Suprapubic skin (tissue), 4 donors: ENCODE results near the gene BOLA3.

Experiments used
- CTCF ChIP-seq, 2 donors: fragments of 200-600 bp in 1 of 2; fragments of 450-650 bp in 1 of 2; sonication (generic) in 1 of 2; IDR thresholded peaks; one replicate each; pipeline ENCODE4 v1.5.1; 2016 to 2019; ENCODE audit warnings: antibody characterized with exemption in 2 of 2, mild to moderate bottlenecking in 1 of 2, moderate library complexity in 1 of 2
- EP300 ChIP-seq: sonication (generic); formaldehyde crosslinking; IDR thresholded peaks from one replicate; pipeline ENCODE4 v1.6.1; 2017; ENCODE audit warnings: antibody characterized with exemption
- POLR2AphosphoS5 ChIP-seq, 3 donors: sonication (generic); formaldehyde crosslinking; IDR thresholded peaks; one replicate each; pipeline ENCODE4 v1.6.1; 2017; ENCODE audit warnings: antibody characterized with exemption in 3 of 3

- TF ChIP-seq EP300 (no peak), CTCF (IDR thresholded peaks at IDR 0.05) (no peak), POLR2AphosphoS5 (IDR thresholded peaks at IDR 0.05) (no peak)
Measured at GRCh38 chr2:74104839-74105238, 42.9 kb downstream of the BOLA3 start.
